AG09309 (cell line): ENCODE data around the gene AATK.

ENCODE experiments used
- DNase-seq: peaks from one replicate; pipeline ENCODE4 v3.0.0-alpha.2; 2010; ENCODE audit warnings: low read depth
- H3K4me3 ChIP-seq: 2 replicates; pipeline ENCODE4 v1.5.1; 2011; ENCODE audit warnings: mild to moderate bottlenecking, low read depth, low read length, moderate library complexity; ENCODE audit not compliant: control insufficient read depth
- TF ChIP-seq, protein P1 (sequence below): IDR thresholded peaks from 2 replicates; pipeline ENCODE4 v1.5.1; 2011; ENCODE audit warnings: mild to moderate bottlenecking, low read depth, low read length, inconsistent platforms; ENCODE audit not compliant: insufficient read depth, control insufficient read depth; ENCODE audit errors: missing control alignments

The AATK gene

GRCh38 chr17:81166033-81166492 lies at the start of gene AATK:
Gene AATK, minus strand, starts transcription at chr17:81166221. Its CDS starts 229 bp downstream, at chr17:81165992.
- DNase-seq = no peak
- H3K4me3 ChIP-seq = no peak within 1 kb of the TSS
- TF ChIP-seq, protein P1, sequence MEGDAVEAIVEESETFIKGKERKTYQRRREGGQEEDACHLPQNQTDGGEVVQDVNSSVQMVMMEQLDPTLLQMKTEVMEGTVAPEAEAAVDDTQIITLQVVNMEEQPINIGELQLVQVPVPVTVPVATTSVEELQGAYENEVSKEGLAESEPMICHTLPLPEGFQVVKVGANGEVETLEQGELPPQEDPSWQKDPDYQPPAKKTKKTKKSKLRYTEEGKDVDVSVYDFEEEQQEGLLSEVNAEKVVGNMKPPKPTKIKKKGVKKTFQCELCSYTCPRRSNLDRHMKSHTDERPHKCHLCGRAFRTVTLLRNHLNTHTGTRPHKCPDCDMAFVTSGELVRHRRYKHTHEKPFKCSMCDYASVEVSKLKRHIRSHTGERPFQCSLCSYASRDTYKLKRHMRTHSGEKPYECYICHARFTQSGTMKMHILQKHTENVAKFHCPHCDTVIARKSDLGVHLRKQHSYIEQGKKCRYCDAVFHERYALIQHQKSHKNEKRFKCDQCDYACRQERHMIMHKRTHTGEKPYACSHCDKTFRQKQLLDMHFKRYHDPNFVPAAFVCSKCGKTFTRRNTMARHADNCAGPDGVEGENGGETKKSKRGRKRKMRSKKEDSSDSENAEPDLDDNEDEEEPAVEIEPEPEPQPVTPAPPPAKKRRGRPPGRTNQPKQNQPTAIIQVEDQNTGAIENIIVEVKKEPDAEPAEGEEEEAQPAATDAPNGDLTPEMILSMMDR = no peak

GRCh38 chr17:81213978-81214377 lies 48.0 kb upstream of the AATK start:
- no peak for DNase-seq
- TF ChIP-seq, protein P1 = no peak
- H3K4me3 ChIP-seq = no peak overlapping the region

DNA sequence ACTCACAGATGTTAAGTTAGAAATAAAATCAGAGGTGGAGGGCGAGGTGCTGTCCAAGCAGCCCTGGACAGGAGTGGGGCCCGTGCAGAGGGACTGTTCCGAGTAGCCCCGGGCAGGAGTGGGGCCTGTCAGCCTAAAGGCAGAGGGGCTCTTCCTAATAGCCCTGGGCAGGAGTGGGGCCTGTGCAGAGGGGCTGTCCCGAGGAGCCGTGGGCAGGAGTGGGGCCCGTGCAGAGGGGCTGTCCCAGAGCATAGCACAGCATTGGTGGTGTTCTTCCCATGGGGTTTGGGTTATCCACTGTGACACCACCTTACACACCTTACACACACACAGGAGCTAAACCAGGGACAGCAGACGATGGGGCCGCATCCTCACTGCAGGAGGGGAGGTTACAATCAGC lies 46.3 kb upstream of the AATK start:
- no peak overlapping the region for H3K4me3 ChIP-seq
- DNase-seq = no peak
- TF ChIP-seq, protein P1 = no peak

- DNase-seq = no peak
- H3K4me3 ChIP-seq = no peak overlapping the region
- TF ChIP-seq, protein P1 = no peak
These were observed 44.8 kb upstream of the AATK start for GRCh38 chr17:81210868-81211267.

GRCh38 chr17:81210466-81210865 lies 44.4 kb upstream of the AATK start:
- DNase-seq = no peak
- H3K4me3 ChIP-seq = no peak overlapping the region
- TF ChIP-seq, protein P1 = no peak

DNA sequence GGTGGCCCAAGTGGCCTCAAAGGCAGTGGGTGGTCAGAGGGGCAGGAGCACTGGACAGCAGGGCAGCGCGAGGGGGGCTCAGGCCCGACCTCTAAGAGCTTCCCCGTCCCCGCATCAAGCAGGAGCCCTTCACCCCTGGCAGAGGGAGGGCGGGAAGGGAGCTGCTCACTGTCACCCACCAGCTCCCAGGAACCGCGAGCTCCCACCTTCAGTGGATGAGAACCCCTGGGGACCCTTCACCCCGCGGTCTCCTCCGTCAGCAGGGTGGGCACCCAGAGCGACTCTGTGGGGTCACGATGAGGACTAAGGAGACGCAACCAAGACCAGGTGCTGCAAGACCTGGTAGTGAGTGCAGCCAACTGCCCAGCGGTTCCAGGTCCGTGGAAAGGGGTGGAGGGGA lies 43.1 kb upstream of the AATK start:
- no peak overlapping the region for H3K4me3 ChIP-seq
- TF ChIP-seq, protein P1 = no peak
- DNase-seq = no peak

DNA sequence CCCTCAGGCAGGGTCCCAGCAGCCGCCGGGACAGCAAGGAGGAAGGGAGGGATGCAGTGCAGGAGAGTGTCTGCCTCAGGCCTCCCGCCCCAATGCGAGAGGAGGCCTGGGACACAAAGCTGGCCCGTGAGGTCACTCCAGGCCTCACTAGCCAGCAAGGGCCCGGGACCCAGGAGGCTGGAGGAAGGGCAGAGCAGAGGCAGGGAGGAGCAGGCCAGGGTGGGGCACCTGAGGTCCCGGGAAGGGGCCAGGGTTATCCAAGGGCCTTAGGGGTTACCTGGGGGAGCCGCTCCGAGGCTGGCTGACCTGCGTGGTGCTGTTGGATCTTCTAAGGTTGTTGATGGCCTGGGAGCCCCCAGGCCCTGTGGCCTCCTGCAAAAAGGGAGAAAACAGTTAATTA lies 42.6 kb upstream of the AATK start:
- no peak for DNase-seq
- no peak overlapping the region for H3K4me3 ChIP-seq
- TF ChIP-seq, protein P1 = no peak
